GM21619 (cell line): Measurements from ENCODE around the gene TNNT1.
"Not testable (repeated sequence)": the region's sequence is repeated elsewhere in the genome, so short reads cannot be mapped to it uniquely, and the experiment has no call there.

Experiments used
- ATAC-seq: cut with Tn5 transposase; IDR thresholded peaks from one replicate; pipeline ENCODE4 v1.9.1; 2021; ENCODE audit not compliant: unreplicated experiment

TNNT1 gene

GRCh38 chr19:55149078-55150003 lies at the start of gene TNNT1:
Gene TNNT1 (minus strand): TSS chr19:55149206. CDS start chr19:55147157, 2,049 bp downstream.
- no peak for ATAC-seq

GRCh38 chr19:55198651-55199050 lies 49.6 kb upstream of the TNNT1 start:
- no peak for ATAC-seq

GRCh38 chr19:55197528-55197927 lies 48.5 kb upstream of the TNNT1 start:
- no peak for ATAC-seq

GRCh38 chr19:55196803-55197202 lies 47.8 kb upstream of the TNNT1 start:
- no peak for ATAC-seq

- ATAC-seq, result no peak
Observed at GRCh38 chr19:55193481-55193880, 44.5 kb upstream of the TNNT1 start.

GRCh38 chr19:55189403-55189835 lies 40.4 kb upstream of the TNNT1 start:
- ATAC-seq, result no peak

- ATAC-seq, result no peak
Observed at GRCh38 chr19:55188625-55189024, 39.6 kb upstream of the TNNT1 start.

- no peak for ATAC-seq
Observed at GRCh38 chr19:55186080-55186479, 37.1 kb upstream of the TNNT1 start.

GRCh38 chr19:55181740-55182139 lies 32.7 kb upstream of the TNNT1 start:
- no peak for ATAC-seq

- ATAC-seq, result peak; percentile 12
Observed at GRCh38 chr19:55179606-55180484, 30.8 kb upstream of the TNNT1 start, which contains the start of gene SYT5. Gene SYT5 (minus strand): TSS chr19:55180289. CDS start chr19:55179041, 1,248 bp downstream.

- peak; percentile 69 for ATAC-seq
Observed at GRCh38 chr19:55178781-55179599, 30.0 kb upstream of the TNNT1 start.

GRCh38 chr19:55176076-55176475 lies 27.1 kb upstream of the TNNT1 start:
- ATAC-seq, result no peak

GRCh38 chr19:55175117-55175867 lies 26.3 kb upstream of the TNNT1 start:
- no peak for ATAC-seq

- ATAC-seq, result no peak
Observed at GRCh38 chr19:55174425-55175116, 25.6 kb upstream of the TNNT1 start.

GRCh38 chr19:55173714-55174409 lies 24.9 kb upstream of the TNNT1 start:
- no peak for ATAC-seq

- no peak for ATAC-seq
Observed at GRCh38 chr19:55173186-55173713, 24.2 kb upstream of the TNNT1 start.

GRCh38 chr19:55172741-55173140 lies 23.7 kb upstream of the TNNT1 start:
- ATAC-seq, result no peak

GRCh38 chr19:55172318-55172717 lies 23.3 kb upstream of the TNNT1 start:
- not testable (repeated sequence) for ATAC-seq
